Measurements from ENCODE around the gene WARS2. TPM values are rescaled to one million over a fixed set of nuclear protein-coding genes. Genes with fewer than 3 reads are reported as not detected.

WARS2 gene
- total and polyA plus RNA-seq, 8 donors: 3.5 to 48.4 (median 9.5) TPM

DNA sequence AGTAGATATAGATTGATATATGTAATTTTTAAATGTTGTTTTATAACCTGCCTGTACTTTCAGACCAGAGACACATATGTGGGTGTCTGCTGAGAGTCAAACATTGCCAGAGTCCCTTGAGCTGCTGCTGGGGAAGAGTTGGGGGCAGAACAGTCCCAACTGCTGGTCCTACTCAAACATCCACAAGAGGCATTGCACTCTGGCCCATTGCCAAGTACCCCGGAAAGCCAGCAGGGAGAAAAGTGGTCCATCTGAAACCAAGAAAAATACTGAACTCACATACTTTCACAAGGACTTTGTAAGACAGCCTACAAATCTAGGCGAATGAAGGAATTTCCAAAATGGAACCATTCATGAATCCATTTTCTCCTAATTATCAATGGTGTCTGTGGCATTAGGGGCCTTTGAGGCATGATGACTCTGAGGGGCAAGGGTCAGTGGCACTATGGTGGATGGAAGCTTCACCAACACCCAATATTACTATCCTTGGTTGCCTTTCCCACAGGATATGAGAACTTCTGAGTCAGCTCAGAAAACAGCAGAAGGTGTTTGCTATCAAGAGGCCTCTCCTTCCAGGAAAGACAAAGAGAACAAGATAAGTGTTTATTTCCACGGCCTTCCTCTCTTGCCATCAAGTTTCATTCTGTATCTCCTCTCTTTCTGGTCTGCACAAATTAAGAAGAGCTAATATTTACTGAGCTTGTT, 145.0 kb downstream of the WARS2 start:
- 42 to 56% (median 53%) methylated on average over 3 of the region's 3 CpGs for WGBS, 5 donors
- Histone ChIP-seq H3K4me1 (peaks cover 0 to 22% (median 7%) of the 10 kb centered on the region in 4 donors), H3K4me3 (no peak overlapping the region), H3K27me3 (peaks cover 44 to 100% (median 100%) of the 10 kb centered on the region in 3 donors), H3K27ac (no peak overlapping the region), H3K36me3 (no peaks in the 10 kb centered on the region), H3K9me3 (peaks cover 0 to 7% (median 3%) of the 10 kb centered on the region in 4 donors)
- TF ChIP-seq, protein P1, sequence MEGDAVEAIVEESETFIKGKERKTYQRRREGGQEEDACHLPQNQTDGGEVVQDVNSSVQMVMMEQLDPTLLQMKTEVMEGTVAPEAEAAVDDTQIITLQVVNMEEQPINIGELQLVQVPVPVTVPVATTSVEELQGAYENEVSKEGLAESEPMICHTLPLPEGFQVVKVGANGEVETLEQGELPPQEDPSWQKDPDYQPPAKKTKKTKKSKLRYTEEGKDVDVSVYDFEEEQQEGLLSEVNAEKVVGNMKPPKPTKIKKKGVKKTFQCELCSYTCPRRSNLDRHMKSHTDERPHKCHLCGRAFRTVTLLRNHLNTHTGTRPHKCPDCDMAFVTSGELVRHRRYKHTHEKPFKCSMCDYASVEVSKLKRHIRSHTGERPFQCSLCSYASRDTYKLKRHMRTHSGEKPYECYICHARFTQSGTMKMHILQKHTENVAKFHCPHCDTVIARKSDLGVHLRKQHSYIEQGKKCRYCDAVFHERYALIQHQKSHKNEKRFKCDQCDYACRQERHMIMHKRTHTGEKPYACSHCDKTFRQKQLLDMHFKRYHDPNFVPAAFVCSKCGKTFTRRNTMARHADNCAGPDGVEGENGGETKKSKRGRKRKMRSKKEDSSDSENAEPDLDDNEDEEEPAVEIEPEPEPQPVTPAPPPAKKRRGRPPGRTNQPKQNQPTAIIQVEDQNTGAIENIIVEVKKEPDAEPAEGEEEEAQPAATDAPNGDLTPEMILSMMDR (IDR thresholded peaks at IDR 0.05): no peak
- intact Hi-C loops (cut with DNase I; ENCODE audit: low total_unique reads): no loop called here
- DNase-seq: no peak

DNA sequence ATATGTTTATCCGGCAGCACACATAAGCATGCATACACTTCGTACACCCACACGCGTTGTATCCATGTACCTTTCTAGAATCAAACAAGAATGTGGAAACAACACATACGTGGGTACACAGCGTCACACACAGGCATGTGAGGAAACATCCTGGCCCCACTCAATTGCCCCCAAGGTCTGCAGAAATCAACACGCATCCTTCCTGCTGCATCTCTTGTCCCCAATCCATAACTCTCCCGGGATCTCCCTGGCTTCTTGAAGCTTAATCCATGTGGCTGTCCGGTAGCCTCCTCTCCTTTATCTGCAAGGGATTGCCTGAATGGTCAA, 146.8 kb downstream of the WARS2 start:
- Histone ChIP-seq H3K4me3 (no peak overlapping the region), H3K36me3 (no peaks in the 10 kb centered on the region), H3K27me3 (peaks cover 44 to 100% (median 100%) of the 10 kb centered on the region in 3 donors), H3K4me1 (peaks cover 0 to 14% (median 6%) of the 10 kb centered on the region in 4 donors), H3K9me3 (peaks cover 0 to 7% (median 3%) of the 10 kb centered on the region in 4 donors), H3K27ac (no peak overlapping the region)
- intact Hi-C loops (cut with DNase I; ENCODE audit: low total_unique reads): no loop called here
- TF ChIP-seq POLR2AphosphoS5 (IDR thresholded peaks at IDR 0.05) (no peak), EP300 (IDR thresholded peaks at IDR 0.05) (no peak), POLR2A (IDR thresholded peaks at IDR 0.05) (no peak)
- no peak for DNase-seq
- 9 to 20% (median 11%) methylated on average over 9 of the region's 9 CpGs for WGBS, 5 donors

DNA sequence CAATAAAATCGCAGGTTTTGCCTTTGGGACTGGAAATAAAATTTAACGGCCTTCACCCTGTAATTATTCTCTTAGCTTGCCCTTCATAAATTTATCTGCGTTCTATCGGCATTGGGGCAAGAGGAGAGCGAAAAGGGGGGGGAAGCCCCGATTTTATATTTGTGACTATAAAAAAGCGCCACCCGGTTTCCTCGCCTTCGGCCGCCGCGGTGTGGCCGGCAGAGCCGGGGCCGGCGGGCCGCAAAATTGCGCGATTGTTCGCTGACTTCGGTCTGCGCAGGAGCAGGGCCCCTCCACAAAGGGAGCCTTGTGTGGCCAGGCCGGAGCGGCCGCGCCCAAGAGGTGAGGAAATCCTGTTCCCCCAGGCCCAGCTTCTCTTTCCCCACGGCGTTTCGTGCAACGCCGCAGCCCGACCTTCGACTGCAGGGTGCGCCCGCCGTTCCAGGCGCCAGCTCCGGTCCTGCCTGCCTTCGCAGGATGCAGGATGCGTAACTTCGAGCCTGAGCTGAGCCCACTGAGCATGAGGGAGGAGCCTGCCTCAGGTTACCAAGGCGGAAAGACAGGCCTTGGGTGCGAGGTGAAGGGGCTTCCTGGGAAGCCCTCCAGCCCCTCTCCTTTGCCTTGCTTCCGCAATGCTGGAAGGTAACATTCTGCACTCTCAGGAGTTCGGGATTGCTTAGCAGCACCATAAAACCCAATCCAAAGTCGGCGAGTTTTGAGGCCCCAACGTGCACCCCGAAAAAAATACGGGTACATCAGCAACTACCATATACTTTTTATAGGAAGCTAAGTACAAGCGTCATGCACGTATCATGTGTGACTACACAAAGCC, 147.4 kb downstream of the WARS2 start:
- Histone ChIP-seq H3K27me3 (peaks cover 43 to 100% (median 100%) of the 10 kb centered on the region in 3 donors), H3K9me3 (peaks cover 0 to 7% (median 3%) of the 10 kb centered on the region in 4 donors), H3K27ac (no peak overlapping the region), H3K4me3 (no peak overlapping the region), H3K36me3 (no peaks in the 10 kb centered on the region), H3K4me1 (peaks cover under 1 to 20% (median 11%) of the 10 kb centered on the region in 4 donors)
- no peak for DNase-seq
- intact Hi-C loops (cut with DNase I; ENCODE audit: low total_unique reads): no loop called here
- no peak for TF ChIP-seq POLR2AphosphoS5 (IDR thresholded peaks at IDR 0.05)
- TF ChIP-seq EP300 (IDR thresholded peaks at IDR 0.05): no peak
- no peak for TF ChIP-seq POLR2A (IDR thresholded peaks at IDR 0.05)
- TF ChIP-seq, protein P1 (IDR thresholded peaks at IDR 0.05): no peak
- 7 to 14% (median 10%) methylated on average over 44 to 53 of the region's 53 CpGs for whole genome bisulfite sequencing, 5 donors

DNA sequence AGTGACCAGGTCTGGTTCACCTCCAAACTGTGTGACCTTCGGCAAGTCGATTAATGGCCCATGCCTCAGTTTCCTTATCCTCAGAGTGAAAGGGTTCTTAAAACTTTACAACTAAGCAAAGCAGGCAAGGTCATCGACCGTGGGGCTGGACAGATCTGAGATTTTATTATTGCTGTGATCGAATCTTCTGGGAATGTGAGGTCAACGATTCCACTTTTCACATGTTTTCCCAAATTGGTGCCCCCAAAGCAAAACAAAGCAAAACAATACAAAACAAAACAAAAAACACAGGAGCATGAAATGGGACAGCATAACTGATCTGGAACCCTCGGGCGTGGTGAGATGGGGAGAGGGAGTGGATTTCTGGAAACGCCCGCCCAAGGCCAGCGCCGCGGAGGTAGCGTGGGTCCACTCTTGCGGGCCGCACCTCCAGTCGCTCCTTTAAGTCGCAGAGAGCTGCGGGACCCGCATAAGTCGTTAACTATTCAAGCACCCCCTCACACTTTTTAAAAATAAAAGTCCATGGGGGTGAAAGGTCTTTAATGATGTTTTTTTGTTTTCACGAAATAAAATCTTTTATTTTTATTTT, 148.1 kb downstream of the WARS2 start:
- Histone ChIP-seq H3K4me3 (no peak overlapping the region), H3K4me1 (peaks cover 8 to 27% (median 19%) of the 10 kb centered on the region in 4 donors), H3K27me3 (peaks cover 44 to 100% (median 100%) of the 10 kb centered on the region in 3 donors), H3K9me3 (peaks cover 0 to 12% (median 3%) of the 10 kb centered on the region in 4 donors), H3K36me3 (no peaks in the 10 kb centered on the region), H3K27ac (no peak overlapping the region)
- no peak for DNase-seq
- intact Hi-C loops (cut with DNase I; ENCODE audit: low total_unique reads): no loop called here
- WGBS, 5 donors: 14 to 19% (median 17%) methylated on average over 22 of the region's 22 CpGs
- TF ChIP-seq POLR2AphosphoS5 (IDR thresholded peaks at IDR 0.05) (no peak), EP300 (IDR thresholded peaks at IDR 0.05) (no peak), POLR2A (IDR thresholded peaks at IDR 0.05) (no peak)
- TF ChIP-seq, protein P1 (IDR thresholded peaks at IDR 0.05): no peak
